CD4-positive, alpha-beta T cell treated with Interleukin-15 for 1 hour (primary cell): ENCODE measurements around the gene NOS2.
"Not testable (repeated sequence)": the region's sequence is repeated elsewhere in the genome, so short reads cannot be mapped to it uniquely, and the experiment has no call there.

Experiments used
- DNase-seq: peaks from one replicate; pipeline ENCODE4 v3.0.0-alpha.2; 2020

NOS2 gene

GRCh38 chr17:27753726-27754125 is 46.6 kb downstream of the NOS2 start:
- not testable (repeated sequence) for DNase-seq

- not testable (repeated sequence) for DNase-seq
Observed at GRCh38 chr17:27752831-27753619, 47.3 kb downstream of the NOS2 start.

DNA sequence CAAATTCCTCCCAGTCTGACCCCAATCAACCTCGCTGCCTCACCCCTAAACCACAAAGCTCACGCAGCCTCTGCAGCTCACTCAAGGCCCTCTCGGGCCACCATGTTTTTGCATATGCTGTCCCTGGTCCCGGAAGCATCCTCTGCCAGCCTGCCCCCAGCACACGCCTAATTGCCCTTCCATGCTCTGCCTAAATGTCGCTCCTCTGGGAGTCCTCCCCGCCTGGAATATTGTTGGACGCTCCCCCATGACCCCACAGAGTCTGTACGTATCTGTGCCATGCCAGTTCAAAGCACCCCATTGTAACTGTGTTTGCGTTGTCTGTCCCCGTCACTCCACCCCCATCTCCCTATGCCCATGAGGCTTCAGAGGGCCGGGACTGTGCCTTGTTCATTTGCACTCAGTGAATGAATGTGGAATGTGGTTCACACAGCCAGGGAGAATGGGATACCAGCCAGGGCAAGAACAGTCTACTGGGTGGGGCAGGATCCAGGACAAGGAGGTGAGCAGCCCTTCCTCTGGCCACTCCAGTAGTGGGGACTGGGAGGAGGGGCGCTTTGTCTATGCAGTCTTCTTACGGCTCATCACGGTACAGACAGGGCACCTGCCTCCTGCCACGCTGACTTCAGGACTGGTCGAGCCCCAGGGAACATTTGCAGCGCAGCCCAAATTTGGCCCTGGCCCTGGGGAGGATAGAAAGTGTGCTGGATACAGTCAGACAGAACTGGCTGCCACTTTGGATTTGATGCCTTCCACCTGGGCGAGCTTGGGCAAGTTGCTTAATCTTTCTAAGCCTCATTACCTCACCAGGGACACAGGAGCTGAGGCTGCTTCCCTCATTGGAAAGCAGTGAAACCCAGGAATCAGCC is 48.5 kb downstream of the NOS2 start:
- DNase-seq: no peak

DNA sequence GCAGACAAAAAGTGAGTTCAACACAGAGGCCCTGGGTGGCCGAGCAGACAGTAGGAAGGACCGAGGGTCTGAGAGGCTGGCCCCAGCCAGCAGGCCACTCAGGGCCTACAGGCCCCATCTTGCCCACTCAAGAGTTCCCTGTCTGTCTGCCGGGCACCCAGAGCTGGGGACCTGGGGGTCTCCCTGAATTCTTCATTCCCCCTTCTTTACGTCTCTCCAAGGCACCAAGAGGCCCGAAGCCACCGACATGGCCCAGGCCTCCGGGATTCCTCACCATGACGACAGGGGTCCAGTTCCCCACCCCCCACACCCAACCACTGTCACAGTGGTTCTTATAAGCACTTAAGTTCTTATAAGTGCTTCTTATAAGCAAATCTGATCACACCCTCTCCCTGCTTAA is 49.2 kb downstream of the NOS2 start:
- no peak for DNase-seq

GRCh38 chr17:27749562-27750150 is 50.7 kb downstream of the NOS2 start:
- DNase-seq: not testable (repeated sequence)

- no peak for DNase-seq
Observed at GRCh38 chr17:27748360-27748825, 51.9 kb downstream of the NOS2 start.

- DNase-seq: no peak
Observed at GRCh38 chr17:27747462-27748359, 52.6 kb downstream of the NOS2 start.

DNA sequence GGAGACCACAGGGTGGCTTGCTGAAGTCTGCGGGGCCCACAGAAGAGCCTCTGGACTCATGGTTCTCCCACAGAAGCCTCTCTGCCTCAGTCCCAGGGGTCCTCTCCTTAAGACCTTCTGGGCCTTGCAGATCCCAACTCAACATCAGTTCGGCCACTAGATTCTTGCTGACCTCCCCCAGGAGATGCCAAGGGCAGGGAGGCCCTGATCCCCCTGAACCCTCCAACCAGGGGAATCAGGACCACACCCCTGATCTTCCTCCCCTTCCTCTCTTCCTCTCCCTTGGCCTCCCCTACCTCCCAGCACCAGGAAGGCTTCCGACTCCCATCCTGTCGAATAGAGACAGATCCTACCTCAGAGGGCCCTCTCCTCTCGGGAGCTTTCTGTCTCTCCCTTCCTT is 53.4 kb downstream of the NOS2 start:
- no peak for DNase-seq

GRCh38 chr17:27746320-27746719 is 54.0 kb downstream of the NOS2 start:
- not testable (repeated sequence) for DNase-seq

DNA sequence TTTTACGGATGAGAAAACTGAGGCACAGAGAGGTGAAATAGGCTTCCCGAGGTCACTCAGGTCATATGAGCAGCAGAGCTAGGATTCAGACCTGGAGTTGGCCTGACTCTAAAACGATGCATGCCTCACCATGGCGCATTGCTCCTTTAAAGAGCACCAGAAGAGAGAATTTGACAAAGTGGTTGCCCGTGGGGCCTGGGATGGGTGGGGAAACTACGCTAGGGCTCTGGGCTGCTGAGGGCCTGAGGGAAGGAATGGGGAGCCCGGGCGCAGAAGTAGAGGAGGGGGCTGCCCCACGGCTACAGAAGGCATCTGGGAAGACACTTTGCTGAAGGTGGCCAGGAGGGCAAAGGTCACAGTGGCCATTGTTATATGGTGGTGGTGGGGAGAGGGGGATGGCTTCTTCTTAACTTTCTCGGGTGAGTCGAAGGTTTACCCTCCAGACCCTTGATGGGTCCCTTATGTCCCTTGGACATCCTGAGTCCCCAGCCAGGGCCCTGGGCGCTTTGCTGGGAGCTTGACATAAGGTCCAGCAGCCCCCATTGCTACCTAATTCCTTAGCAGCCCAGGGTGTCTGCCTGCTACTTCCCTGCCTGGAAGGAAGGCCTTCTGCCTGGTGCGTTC is 55.0 kb downstream of the NOS2 start:
- not testable (repeated sequence) for DNase-seq

DNA sequence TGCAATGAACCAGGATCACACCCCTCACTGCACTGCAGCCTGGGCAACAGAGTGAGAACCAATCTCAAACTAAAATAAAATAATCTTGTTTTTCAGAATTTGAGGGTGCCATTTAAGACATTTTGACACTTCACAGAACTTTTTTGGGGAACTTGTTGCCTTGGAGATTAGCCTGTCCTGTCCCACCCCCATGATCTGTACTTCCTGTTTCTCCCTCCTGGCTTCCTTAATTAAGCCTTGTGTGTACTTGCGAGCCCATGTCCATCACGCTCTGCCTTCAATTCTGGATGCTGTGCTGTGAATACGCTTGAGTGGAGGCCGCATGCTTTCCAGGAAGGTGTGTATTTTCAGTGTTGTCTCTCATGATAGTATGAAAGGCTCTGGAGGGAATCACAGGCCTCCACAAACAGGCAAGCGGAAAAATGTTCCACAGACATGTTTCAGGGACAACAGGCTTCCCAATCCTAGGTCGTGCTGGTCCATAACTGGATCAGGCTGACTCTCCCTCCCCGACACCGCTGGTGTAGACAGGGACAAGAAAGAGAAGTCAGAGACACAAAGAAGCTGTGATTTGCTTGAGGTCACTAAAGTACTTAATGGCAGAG is 56.9 kb downstream of the NOS2 start:
- DNase-seq: peak; percentile 48

GRCh38 chr17:27741971-27742575 is 58.3 kb downstream of the NOS2 start:
- no peak for DNase-seq

- DNase-seq: no peak
Observed at GRCh38 chr17:27741361-27741861, 58.9 kb downstream of the NOS2 start.

- DNase-seq: not testable (repeated sequence)
Observed at GRCh38 chr17:27740541-27740940, 59.8 kb downstream of the NOS2 start.

GRCh38 chr17:27733773-27734172 is 66.6 kb downstream of the NOS2 start:
- DNase-seq: no peak

DNA sequence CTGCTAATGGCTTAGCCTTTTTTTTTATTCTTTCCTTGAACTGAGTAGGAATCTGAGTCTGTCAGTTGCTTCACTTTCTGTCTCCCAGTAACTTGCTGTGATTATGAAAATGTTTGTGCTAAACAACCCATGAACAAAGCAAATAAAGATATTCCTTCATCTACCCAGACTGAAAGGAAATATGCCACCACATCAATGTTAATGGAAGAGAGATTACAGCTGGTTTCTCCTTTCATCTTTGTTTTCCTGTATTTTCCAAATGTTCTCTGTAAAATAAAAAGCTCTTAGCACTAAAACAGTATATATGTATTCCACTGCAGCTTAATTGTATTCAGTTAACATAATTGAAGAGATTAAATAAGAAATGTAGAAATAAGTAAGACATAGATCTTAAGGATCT is 67.6 kb downstream of the NOS2 start:
- DNase-seq: not testable (repeated sequence)

DNA sequence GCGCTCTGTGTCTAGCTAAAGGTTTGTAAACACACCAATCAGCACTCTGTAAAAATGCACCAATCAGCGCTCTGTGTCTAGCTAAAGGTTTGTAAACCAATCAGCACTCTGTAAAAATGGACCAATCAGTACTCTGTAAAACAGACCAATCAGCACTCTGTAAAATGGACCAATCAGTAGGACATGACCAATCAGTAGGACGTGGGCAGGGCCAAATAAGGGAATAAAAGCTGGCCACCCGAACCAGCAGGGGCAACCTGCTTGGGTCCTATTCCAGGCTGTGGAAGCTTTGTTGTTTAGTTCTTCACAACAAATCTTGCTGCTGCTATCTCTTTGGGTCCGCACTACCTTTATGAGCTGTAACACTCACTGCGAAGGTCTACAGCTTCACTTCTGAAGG is 74.3 kb downstream of the NOS2 start:
- DNase-seq: not testable (repeated sequence)

GRCh38 chr17:27721797-27722196 is 78.5 kb downstream of the NOS2 start:
- no peak for DNase-seq
